Stimulated activated naive CD8-positive, alpha-beta T cell treated with anti-CD3 and anti-CD28 coated beads, Interleukin-15, amount 100 ng/mL, for 72 hours (primary cell): ENCODE data around the gene SGK2.
A peak's percentile ranks its signal among the peaks of the same experiment; 100 is the strongest.

Experiments used
- ATAC-seq: fragments of 150-1000 bp; cut with Tn5 transposase; 2 replicates; pipeline ENCODE4 v1.10.0; 2021; ENCODE audit warnings: mild to moderate bottlenecking, moderate library complexity
- DNase-seq, 2 donors: peaks; one replicate each; pipeline ENCODE4 v3.0.0; 2021 to 2022
- H3K27ac Mint-ChIP-seq, 2 donors: one replicate each; pipeline ENCODE4 v1.8.0; 2022; ENCODE audit warnings: mild to moderate bottlenecking in 2 of 2, mixed read lengths in 2 of 2, moderate library complexity in 2 of 2
- H3K27me3 Mint-ChIP-seq: one replicate; pipeline ENCODE4 v1.8.0; 2022; ENCODE audit warnings: mixed read lengths
- H3K4me1 Mint-ChIP-seq: one replicate; pipeline ENCODE4 v1.8.0; 2022; ENCODE audit warnings: mild to moderate bottlenecking, mixed read lengths
- H3K4me3 Mint-ChIP-seq, 2 donors: one replicate each; pipeline ENCODE4 v1.8.0; 2022; ENCODE audit warnings: mild to moderate bottlenecking in 2 of 2, mixed read lengths in 2 of 2, moderate library complexity in 1 of 2
- H3K9me3 Mint-ChIP-seq, 2 donors: one replicate each; pipeline ENCODE4 v1.8.0; 2022; ENCODE audit warnings: mixed read lengths in 2 of 2

Gene SGK2

GRCh38 chr20:43532416-43533055 is 26.3 kb upstream of the SGK2 start:
- no peaks in the 10 kb centered on the region for H3K9me3 Mint-ChIP-seq
- no peak for DNase-seq
- H3K4me1 Mint-ChIP-seq = no peaks in the 10 kb centered on the region
- no peaks in the 10 kb centered on the region for H3K27me3 Mint-ChIP-seq
- no peak for ATAC-seq
- no peak overlapping the region for H3K27ac Mint-ChIP-seq
- no peak overlapping the region for H3K4me3 Mint-ChIP-seq

- H3K27ac Mint-ChIP-seq = no peak overlapping the region
- H3K9me3 Mint-ChIP-seq = no peaks in the 10 kb centered on the region
- H3K4me1 Mint-ChIP-seq = no peaks in the 10 kb centered on the region
- H3K4me3 Mint-ChIP-seq = no peak overlapping the region
- ATAC-seq = no peak
- H3K27me3 Mint-ChIP-seq = no peaks in the 10 kb centered on the region
- no peak for DNase-seq
Observed at GRCh38 chr20:43533060-43533459, 25.8 kb upstream of the SGK2 start.

- no peak overlapping the region for H3K4me3 Mint-ChIP-seq
- H3K9me3 Mint-ChIP-seq = no peaks in the 10 kb centered on the region
- no peaks in the 10 kb centered on the region for H3K4me1 Mint-ChIP-seq
- DNase-seq (no peak), ATAC-seq (no peak)
- no peak overlapping the region for H3K27ac Mint-ChIP-seq
- H3K27me3 Mint-ChIP-seq = no peaks in the 10 kb centered on the region
Observed at GRCh38 chr20:43534016-43534415, 24.8 kb upstream of the SGK2 start.

GRCh38 chr20:43534791-43535350 is 24.0 kb upstream of the SGK2 start:
- no peaks in the 10 kb centered on the region for H3K4me1 Mint-ChIP-seq
- no peak overlapping the region for H3K4me3 Mint-ChIP-seq
- DNase-seq = no peak
- H3K9me3 Mint-ChIP-seq = no peaks in the 10 kb centered on the region
- ATAC-seq = no peak
- no peaks in the 10 kb centered on the region for H3K27me3 Mint-ChIP-seq
- no peak overlapping the region for H3K27ac Mint-ChIP-seq

GRCh38 chr20:43535370-43536004 is 23.3 kb upstream of the SGK2 start:
- ATAC-seq (no peak), DNase-seq (no peak)
- H3K4me1 Mint-ChIP-seq = no peaks in the 10 kb centered on the region
- no peaks in the 10 kb centered on the region for H3K27me3 Mint-ChIP-seq
- H3K4me3 Mint-ChIP-seq = no peak overlapping the region
- H3K9me3 Mint-ChIP-seq = no peaks in the 10 kb centered on the region
- no peak overlapping the region for H3K27ac Mint-ChIP-seq

GRCh38 chr20:43536041-43536816 is 22.6 kb upstream of the SGK2 start:
- Mint-ChIP-seq H3K9me3 (no peaks in the 10 kb centered on the region), H3K27ac (no peak overlapping the region), H3K4me3 (no peak overlapping the region), H3K4me1 (no peaks in the 10 kb centered on the region), H3K27me3 (no peaks in the 10 kb centered on the region)
- no peak for DNase-seq
- no peak for ATAC-seq

- Mint-ChIP-seq H3K4me3 (no peak overlapping the region), H3K4me1 (no peaks in the 10 kb centered on the region), H3K27me3 (no peaks in the 10 kb centered on the region), H3K27ac (no peak overlapping the region), H3K9me3 (no peaks in the 10 kb centered on the region)
- no peak for ATAC-seq
- DNase-seq = no peak
Observed at GRCh38 chr20:43536817-43537440, 21.9 kb upstream of the SGK2 start.

- Mint-ChIP-seq H3K4me1 (no peaks in the 10 kb centered on the region), H3K27ac (peak overlapping the region in 1 of 2 donors; percentile 52), H3K4me3 (no peak overlapping the region), H3K27me3 (no peaks in the 10 kb centered on the region), H3K9me3 (no peaks in the 10 kb centered on the region)
- DNase-seq (peak; percentile 22 to 37), ATAC-seq (no peak)
Observed at GRCh38 chr20:43537921-43538877, 20.6 kb upstream of the SGK2 start.

GRCh38 chr20:43538878-43539700 is 19.7 kb upstream of the SGK2 start:
- H3K27ac Mint-ChIP-seq = no peak overlapping the region
- no peak overlapping the region for H3K4me3 Mint-ChIP-seq
- H3K27me3 Mint-ChIP-seq = no peaks in the 10 kb centered on the region
- no peaks in the 10 kb centered on the region for H3K9me3 Mint-ChIP-seq
- no peaks in the 10 kb centered on the region for H3K4me1 Mint-ChIP-seq
- no peak for DNase-seq
- ATAC-seq = no peak

GRCh38 chr20:43539975-43540672 is 18.7 kb upstream of the SGK2 start:
- H3K27me3 Mint-ChIP-seq = no peaks in the 10 kb centered on the region
- H3K9me3 Mint-ChIP-seq = no peaks in the 10 kb centered on the region
- H3K27ac Mint-ChIP-seq = no peak overlapping the region
- no peaks in the 10 kb centered on the region for H3K4me1 Mint-ChIP-seq
- no peak for ATAC-seq
- no peak for DNase-seq
- no peak overlapping the region for H3K4me3 Mint-ChIP-seq

GRCh38 chr20:43540673-43541060 is 18.2 kb upstream of the SGK2 start:
- ATAC-seq (no peak), DNase-seq (no peak)
- no peak overlapping the region for H3K4me3 Mint-ChIP-seq
- no peaks in the 10 kb centered on the region for H3K4me1 Mint-ChIP-seq
- H3K27me3 Mint-ChIP-seq = no peaks in the 10 kb centered on the region
- H3K9me3 Mint-ChIP-seq = no peaks in the 10 kb centered on the region
- no peak overlapping the region for H3K27ac Mint-ChIP-seq

GRCh38 chr20:43541214-43541613 is 17.6 kb upstream of the SGK2 start:
- Mint-ChIP-seq H3K9me3 (no peaks in the 10 kb centered on the region), H3K27ac (no peak overlapping the region), H3K27me3 (no peaks in the 10 kb centered on the region), H3K4me1 (no peaks in the 10 kb centered on the region), H3K4me3 (no peak overlapping the region)
- DNase-seq (no peak), ATAC-seq (no peak)

GRCh38 chr20:43542161-43542560 is 16.7 kb upstream of the SGK2 start:
- DNase-seq (no peak), ATAC-seq (no peak)
- H3K4me3 Mint-ChIP-seq = no peak overlapping the region
- H3K9me3 Mint-ChIP-seq = no peaks in the 10 kb centered on the region
- H3K4me1 Mint-ChIP-seq = no peaks in the 10 kb centered on the region
- no peak overlapping the region for H3K27ac Mint-ChIP-seq
- no peaks in the 10 kb centered on the region for H3K27me3 Mint-ChIP-seq

- no peaks in the 10 kb centered on the region for H3K9me3 Mint-ChIP-seq
- no peak for ATAC-seq
- no peaks in the 10 kb centered on the region for H3K27me3 Mint-ChIP-seq
- H3K4me1 Mint-ChIP-seq = no peaks in the 10 kb centered on the region
- no peak overlapping the region for H3K27ac Mint-ChIP-seq
- no peak overlapping the region for H3K4me3 Mint-ChIP-seq
- no peak for DNase-seq
Observed at GRCh38 chr20:43542674-43543073, 16.2 kb upstream of the SGK2 start.
